K562 (cell line): ENCODE measurements around the gene TADA2A. TPM values are rescaled to one million over a fixed set of nuclear protein-coding genes. Genes with fewer than 3 reads are reported as not detected.
A peak's percentile ranks its signal among the peaks of the same experiment; 100 is the strongest.
"Not testable (repeated sequence)": the region's sequence is repeated elsewhere in the genome, so short reads cannot be mapped to it uniquely, and the experiment has no call there.

Source experiments
- ATAC-seq: fragments of 200-7000 bp; cut with Tn5 transposase; 3 replicates; pipeline ENCODE4 v1.9.1; 2020; ENCODE audit warnings: moderate library complexity
- BruUV-seq: library from RNA; stranded (reverse); fragments of 400-500 nt; replicated peaks from 2 replicates; lab custom pipeline; 2021; lab: Mats Ljungman, UMichigan
- CTCF ChIA-PET: fragments of 300-600 bp; formaldehyde crosslinking; extraction: SDS; loops from one replicate; lab custom pipeline; 2021; ENCODE audit warnings: low intra/inter-chr PET ratio; lab: Yijun Ruan, JAX
- POLR2A ChIA-PET: fragments of 300-600, 350-650 bp; sonication (Branson Sonifier 250); formaldehyde crosslinking; extraction: SDS; loops from one replicate; lab custom pipeline; 2021; ENCODE audit warnings: antibody characterized with exemption, inconsistent platforms; lab: Yijun Ruan, JAX
- DNase-seq, 4 experiments: peaks; one replicate each; pipeline versions ENCODE4 v3.0.0 to v3.0.0-alpha.2; 2011 to 2018; ENCODE audit warnings: low spot score in 3 of 4, mixed read lengths in 3 of 4; ENCODE audit errors: extremely low read depth in 1 of 4
- FAIRE-seq: peaks from 2 replicates; lab custom pipeline; 2011; peaks lifted over from hg19 to GRCh38; lab: Jason Lieb, UNC
- H2AFZ ChIP-seq: 2 replicates; pipeline ENCODE4 v1.6.0; 2011; ENCODE audit warnings: low read depth, low read length, control low read depth, inconsistent platforms
- H3K27ac ChIP-seq: fragments of 200-600 bp; 3 replicates; pipeline ENCODE4 v1.8.0; 2011; ENCODE audit warnings: low read depth, mild to moderate bottlenecking, control low read depth, inconsistent platforms, low read length, moderate library complexity, mixed read lengths; ENCODE audit errors: extremely low read depth
- H3K27me3 ChIP-seq, 2 experiments: fragments of 300-600 bp in 1 of 2; 2 replicates in 1 of 2; 3 replicates in 1 of 2; pipeline versions ENCODE4 v1.6.0 to v1.8.0; 2011; ENCODE audit warnings: inconsistent platforms in 2 of 2, low read length in 2 of 2, mild to moderate bottlenecking in 1 of 2, mixed read lengths in 1 of 2, moderate library complexity in 1 of 2; ENCODE audit not compliant: control insufficient read depth in 2 of 2, insufficient read depth in 2 of 2
- H3K36me3 ChIP-seq: fragments of 300-600 bp; 3 replicates; pipeline ENCODE4 v1.8.0; 2011; ENCODE audit warnings: mild to moderate bottlenecking, low read length, inconsistent platforms; ENCODE audit not compliant: control insufficient read depth, insufficient read depth
- H3K4me1 ChIP-seq, 2 experiments: fragments of 200-600 bp in 1 of 2; replicated peaks in 1 of 2; 2 replicates in 1 of 2; 3 replicates in 1 of 2; pipeline versions ENCODE4 v1.5.1 to v1.8.0; 2011; ENCODE audit warnings: inconsistent platforms in 2 of 2, low read length in 2 of 2, mild to moderate bottlenecking in 1 of 2, mixed read lengths in 1 of 2, moderate library complexity in 1 of 2; ENCODE audit not compliant: control insufficient read depth in 2 of 2, insufficient read depth in 2 of 2
- H3K4me2 ChIP-seq: 2 replicates; pipeline ENCODE4 v1.6.1; 2011; ENCODE audit warnings: low read length, control low read depth, inconsistent platforms, mixed read lengths; ENCODE audit not compliant: insufficient read depth
- H3K4me3 ChIP-seq: fragments of 200-600 bp; sonication (generic), shearing (Covaris generic); 2 replicates; pipeline ENCODE4 v1.5.1; 2016; ENCODE audit warnings: control low read depth, inconsistent platforms
- H3K79me2 ChIP-seq: fragments of 200-600 bp; 3 replicates; pipeline ENCODE4 v1.8.0; 2011; ENCODE audit warnings: low read length, inconsistent platforms; ENCODE audit not compliant: control insufficient read depth, insufficient read depth
- H3K9ac ChIP-seq, 2 experiments: 2 replicates each; pipeline versions ENCODE4 v1.6.0 to v1.6.1; 2011; ENCODE audit warnings: low read depth in 2 of 2, low read length in 2 of 2, control low read depth in 1 of 2, inconsistent platforms in 1 of 2, mild to moderate bottlenecking in 1 of 2, mixed read lengths in 1 of 2; ENCODE audit not compliant: insufficient read depth in 1 of 2
- H3K9me1 ChIP-seq: one replicate; pipeline ENCODE4 v1.6.0; 2011; ENCODE audit warnings: inconsistent platforms, mild to moderate bottlenecking, low read length, moderate library complexity; ENCODE audit not compliant: control insufficient read depth, insufficient read depth
- H3K9me3 ChIP-seq: replicated peaks from 2 replicates; pipeline ENCODE4 v1.5.1; 2011; ENCODE audit warnings: low read depth, low read length, inconsistent platforms; ENCODE audit not compliant: control insufficient read depth, insufficient read depth
- H4K20me1 ChIP-seq: replicated peaks from 2 replicates; pipeline ENCODE4 v1.6.1; 2011; ENCODE audit warnings: low read length, inconsistent platforms, mixed read lengths; ENCODE audit not compliant: control insufficient read depth, insufficient read depth
- ASH1L ChIP-seq: fragments of 450-650 bp; IDR thresholded peaks from 2 replicates; pipeline ENCODE4 v1.6.1; 2018; ENCODE audit warnings: borderline replicate concordance, mild to moderate bottlenecking, low read depth; ENCODE audit not compliant: partially characterized antibody
- CC2D1A ChIP-seq: fragments of 450-650 bp; IDR thresholded peaks from 2 replicates; pipeline ENCODE4 v1.6.1; 2017; ENCODE audit warnings: mild to moderate bottlenecking
- ETS2 ChIP-seq: IDR thresholded peaks from 2 replicates; pipeline ENCODE4 v1.6.1; 2016; ENCODE audit warnings: borderline replicate concordance, missing genetic modification characterization, mild to moderate bottlenecking, moderate library complexity, missing compliant biosample characterization; ENCODE audit not compliant: poor library complexity, severe bottlenecking
- PML ChIP-seq: IDR thresholded peaks from 2 replicates; pipeline ENCODE4 v1.6.1; 2012; ENCODE audit warnings: low read length, inconsistent platforms
- POLR2A ChIP-seq: fragments of 450-650 bp; conservative IDR thresholded peaks from 2 replicates; pipeline ENCODE4 v1.6.1; 2016
- POLR2AphosphoS5 ChIP-seq: IDR thresholded peaks from 2 replicates; pipeline ENCODE4 v1.6.1; 2011; ENCODE audit warnings: mild to moderate bottlenecking, low read depth, low read length, moderate library complexity; ENCODE audit not compliant: control insufficient read depth, insufficient read depth
- SUPT5H ChIP-seq: fragments of 450-650 bp; IDR thresholded peaks from 2 replicates; pipeline ENCODE4 v1.6.1; 2016
- ZC3H8 ChIP-seq: fragments of 450-650 bp; IDR thresholded peaks from 2 replicates; pipeline ENCODE4 v1.6.1; 2017
- ZSCAN32 ChIP-seq: fragments of 450-650 bp; formaldehyde crosslinking; IDR thresholded peaks from 2 replicates; pipeline ENCODE4 v1.4.0; 2020; ENCODE audit warnings: mild to moderate bottlenecking, moderate library complexity
- WGBS: fragments of 100-300 bp; shearing (Covaris generic); methylation state at CpG from one replicate; pipeline ENCODE4 v1.1.6; 2016; ENCODE audit warnings: low coverage, mixed read lengths; ENCODE audit not compliant: insufficient coverage; ENCODE audit errors: missing lambda C conversion rate; 5-methylcytosine and 5-hydroxymethylcytosine counted together
- in situ Hi-C: fragments of 300-500 bp; cut with MboI; formaldehyde crosslinking; loops from 4 replicates; pipeline ENCODE4 v1.15.0; 2018; ENCODE audit warnings: inconsistent platforms, mixed read lengths
- intact Hi-C: fragments of 100-400 bp; cut with micrococcal nuclease; formaldehyde crosslinking; loops from 2 replicates; pipeline ENCODE4 v1.14.2; 2022
- polyA plus RNA-seq, 8 experiments: library from polyadenylated mRNA; depleted of rRNA in 4 of 8; stranded (reverse) in 5 of 8; unstranded in 3 of 8; fragments of >200 nt; fragmentation: Nextera tagmentation in 2 of 8; fragmentation: Illumina TruSeq in 1 of 8; extraction: Ambion mirVana in 2 of 8; extraction: Trizol in 1 of 8; gene quantifications; 2 replicates each; pipeline versions ENCODE4 v1.2.1 to v1.2.3, GENCODE V29; 2011 to 2014; ENCODE audit warnings: inconsistent platforms in 1 of 8, missing spikeins in 1 of 8
- total RNA-seq, 7 experiments: library from RNA; depleted of rRNA in 6 of 7; stranded (reverse); fragments of >200 nt in 6 of 7; fragmentation: Illumina TruSeq in 2 of 7; extraction: Trizol in 2 of 7; gene quantifications; 2 replicates each; pipeline versions ENCODE4 v1.2.1 to v1.2.3, GENCODE V29; 2011 to 2021; ENCODE audit warnings: low replicate concordance in 1 of 7
- TF ChIP-seq, protein P1 (sequence below), 2 experiments: IDR thresholded peaks in 1 of 2; conservative IDR thresholded peaks in 1 of 2; 2 replicates each; pipeline ENCODE4 v1.6.1; 2016; ENCODE audit warnings: low read depth in 2 of 2, mild to moderate bottlenecking in 1 of 2, missing compliant biosample characterization in 1 of 2, missing genetic modification characterization in 1 of 2, moderate library complexity in 1 of 2
- TF ChIP-seq, protein P2 (sequence below): fragments of 250-450 bp; sonication (Bioruptor Pico); IDR thresholded peaks from 2 replicates; pipeline ENCODE4 v1.4.0; 2020

TADA2A gene
- total and polyA plus RNA-seq, 9 of the 15 experiments (the other 6 are each of a cell fraction or from before 2014, with no cell fraction given), result 13.8 to 37.7 (median 25.0) TPM

DNA sequence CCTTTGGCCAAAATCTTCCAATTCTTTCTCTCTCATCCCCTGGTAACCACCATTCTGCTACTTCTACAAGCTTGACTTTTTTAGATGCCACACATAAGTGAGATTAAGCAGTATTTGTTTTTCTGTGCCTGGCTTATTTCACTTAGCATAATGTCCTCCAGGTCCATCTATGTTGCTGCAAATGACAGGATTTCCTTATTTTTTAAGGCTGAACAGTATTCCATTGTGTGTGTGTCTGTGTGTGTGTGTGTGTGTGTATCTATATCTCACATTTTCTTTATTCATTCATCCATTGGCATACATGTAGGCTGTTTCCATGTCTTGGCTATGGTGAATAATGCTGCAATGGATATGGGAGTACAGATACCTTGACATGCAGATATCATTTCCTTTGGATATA, 6.2 kb upstream of the TADA2A start:
- Histone ChIP-seq H3K36me3 (no peaks in the 10 kb centered on the region), H3K9me1 (no peaks in the 10 kb centered on the region), H3K4me3 (no peak overlapping the region), H3K9ac (no peak overlapping the region), H3K27me3 (no peaks in the 10 kb centered on the region), H3K9me3 (no peaks in the 10 kb centered on the region), H3K4me2 (no peak overlapping the region), H3K79me2 (peaks cover 8% of the 10 kb centered on the region), H3K27ac (no peak overlapping the region), H2AFZ (no peak overlapping the region), H3K4me1 (peaks cover 0 to 5% of the 10 kb centered on the region in 2 experiments; a peak in 1 of 5 replicates), H4K20me1 (no peaks in the 10 kb centered on the region)
- in situ Hi-C loops (no loop called here), intact Hi-C loops (no loop called here)
- no TSS peak for BruUV-seq
- TF ChIP-seq POLR2AphosphoS5, result peak; percentile 45; the same call in 1 of the 2 replicates
- TF ChIP-seq, protein P1, sequence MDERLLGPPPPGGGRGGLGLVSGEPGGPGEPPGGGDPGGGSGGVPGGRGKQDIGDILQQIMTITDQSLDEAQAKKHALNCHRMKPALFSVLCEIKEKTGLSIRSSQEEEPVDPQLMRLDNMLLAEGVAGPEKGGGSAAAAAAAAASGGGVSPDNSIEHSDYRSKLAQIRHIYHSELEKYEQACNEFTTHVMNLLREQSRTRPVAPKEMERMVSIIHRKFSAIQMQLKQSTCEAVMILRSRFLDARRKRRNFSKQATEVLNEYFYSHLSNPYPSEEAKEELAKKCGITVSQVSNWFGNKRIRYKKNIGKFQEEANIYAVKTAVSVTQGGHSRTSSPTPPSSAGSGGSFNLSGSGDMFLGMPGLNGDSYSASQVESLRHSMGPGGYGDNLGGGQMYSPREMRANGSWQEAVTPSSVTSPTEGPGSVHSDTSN (CRISPR knock-in tag; IDR thresholded peaks at IDR 0.05; ENCODE audit: low read depth), result no peak
- TF ChIP-seq, protein P1 (tag; conservative IDR thresholded peaks at IDR 0.05; ENCODE audit: low read depth), result no peak
- no peak for TF ChIP-seq ETS2 (tag)
- peak; percentile 63 for TF ChIP-seq SUPT5H
- TF ChIP-seq POLR2A, result peak; percentile 75
- TF ChIP-seq, protein P2, sequence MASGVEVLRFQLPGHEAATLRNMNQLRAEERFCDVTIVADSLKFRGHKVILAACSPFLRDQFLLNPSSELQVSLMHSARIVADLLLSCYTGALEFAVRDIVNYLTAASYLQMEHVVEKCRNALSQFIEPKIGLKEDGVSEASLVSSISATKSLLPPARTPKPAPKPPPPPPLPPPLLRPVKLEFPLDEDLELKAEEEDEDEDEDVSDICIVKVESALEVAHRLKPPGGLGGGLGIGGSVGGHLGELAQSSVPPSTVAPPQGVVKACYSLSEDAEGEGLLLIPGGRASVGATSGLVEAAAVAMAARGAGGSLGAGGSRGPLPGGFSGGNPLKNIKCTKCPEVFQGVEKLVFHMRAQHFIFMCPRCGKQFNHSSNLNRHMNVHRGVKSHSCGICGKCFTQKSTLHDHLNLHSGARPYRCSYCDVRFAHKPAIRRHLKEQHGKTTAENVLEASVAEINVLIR (CRISPR knock-in tag), result no peak
- TF ChIP-seq PML, result peak; percentile 80
- no peak for TF ChIP-seq ASH1L
- TF ChIP-seq ZSCAN32 (CRISPR knock-in tag), result no peak
- no peak for TF ChIP-seq CC2D1A
- peak; percentile 51; the same call in 1 of the 2 replicates for TF ChIP-seq ZC3H8
- ChIA-PET POLR2A (no interaction called here), CTCF (no interaction called here)
- no peak for DNase-seq
- no peak for ATAC-seq
- no peak for FAIRE-seq

- BruUV-seq, H3K27me3 ChIP-seq, DNase-seq, H3K9me3 ChIP-seq, H4K20me1 ChIP-seq, FAIRE-seq, H3K9me1 ChIP-seq, H2AFZ ChIP-seq, ATAC-seq, H3K27ac ChIP-seq, in situ Hi-C loops: not testable (repeated sequence)
- CTCF ChIA-PET, result interaction anchor here (0.6 kb wide), 1 partner anchor 34 kb away, joined by 3 read pairs; no protein-coding TSS in a partner anchor
- Histone ChIP-seq H3K36me3 (peaks cover 14% of the 10 kb centered on the region), H3K9ac (peak overlapping the region; percentile 98 to 99), H3K79me2 (peaks cover 44% of the 10 kb centered on the region), H3K4me3 (peak overlapping the region; percentile 84), H3K4me2 (peak overlapping the region; percentile 89), H3K4me1 (peaks cover 15% of the 10 kb centered on the region in 2 experiments; a peak in 3 of 5 replicates)
- intact Hi-C loops, result loop anchor here (5.0 kb wide), 1 partner anchor 82 kb away; the partner anchor contains the start of gene DUSP14
- 9% methylated on average over 11 of the region's 14 CpGs for WGBS
- POLR2A ChIA-PET, result interaction anchor here (0.7 to 1.0 kb wide), 4 partner anchors 25 to 979 kb away, joined by 3 read pairs; no protein-coding TSS in a partner anchor
Measured at GRCh38 chr17:37405522-37405921, 1.2 kb upstream of the TADA2A start.
